ENCODE data around the gene MB21D2. TPM values are rescaled to one million over a fixed set of nuclear protein-coding genes. Genes with fewer than 3 reads are reported as not detected.

MB21D2 gene
- polyA plus RNA-seq, 1 donor (not counting 4 experiments of a cell fraction or from before 2014, with no cell fraction given): 9.0 TPM

GRCh38 chr3:192935441-192935840 is 17.8 kb upstream of the MB21D2 start:
- dilution Hi-C loops (cut with MboI; ENCODE audit: extremely low pct_ligation_motif_present, low sequenced_read_pairs): no loop called here
- Histone ChIP-seq H4K20me1 (ENCODE audit: control insufficient read depth, extremely low read depth, insufficient read depth, low read length) (no peaks in the 10 kb centered on the region), H3K36me3 (ENCODE audit: control insufficient read depth in 2 of 2, extremely low read depth in 1 of 2, insufficient read depth in 2 of 2, low read length in 2 of 2) (no peaks in the 10 kb centered on the region), H3K4me1 (ENCODE audit: control insufficient read depth, extremely low read depth, insufficient read depth, low read length) (peaks cover 18% of the 10 kb centered on the region), H3K79me2 (ENCODE audit: control insufficient read depth, insufficient read depth, low read length) (no peaks in the 10 kb centered on the region), H3K9ac (ENCODE audit: control insufficient read depth, extremely low read depth, insufficient read depth, low read length) (no peak overlapping the region), H3K9me3 (ENCODE audit: control insufficient read depth, low read depth, low read length) (no peaks in the 10 kb centered on the region), H3K9me1 (ENCODE audit: control insufficient read depth, extremely low read depth, insufficient read depth, low read length) (no peaks in the 10 kb centered on the region), H2AFZ (ENCODE audit: control insufficient read depth, low read length) (no peak overlapping the region), H3K4me2 (ENCODE audit: control insufficient read depth, extremely low read depth, insufficient read depth, low read depth, low read length) (no peak overlapping the region), H3K4me3 (ENCODE audit: control insufficient read depth in 2 of 3, extremely low read depth in 1 of 3, insufficient read depth in 2 of 3, low read depth in 1 of 3, low read length in 3 of 3) (no peak overlapping the region), H3K27ac (ENCODE audit: control insufficient read depth, insufficient read depth, low read length) (no peak overlapping the region), H3K27me3 (ENCODE audit: control insufficient read depth, extremely low read depth, insufficient read depth, low read length) (no peaks in the 10 kb centered on the region)
- no peak for FAIRE-seq
- TF ChIP-seq EZH2 (IDR thresholded peaks at IDR 0.05; ENCODE audit: low read length) (no peak), CTCF (optimal IDR thresholded peaks at IDR 0.05 in 1 of 3, IDR thresholded peaks at IDR 0.05 in 1 of 3, conservative IDR thresholded peaks at IDR 0.05 in 1 of 3; ENCODE audit: extremely low read depth in 1 of 3, insufficient read depth in 2 of 3, low read length in 3 of 3) (no peak)
- no peak for DNase-seq (ENCODE audit: low read depth, low spot score)

- no peaks in the 10 kb centered on the region for H3K36me3 ChIP-seq (ENCODE audit: control insufficient read depth in 2 of 2, extremely low read depth in 1 of 2, insufficient read depth in 2 of 2, low read length in 2 of 2)
- DNase-seq (ENCODE audit: low read depth, low spot score) (no peak), FAIRE-seq (no peak)
- H3K4me3 ChIP-seq (ENCODE audit: control insufficient read depth in 2 of 3, extremely low read depth in 1 of 3, insufficient read depth in 2 of 3, low read depth in 1 of 3, low read length in 3 of 3): no peak overlapping the region
- H3K27me3 ChIP-seq (ENCODE audit: control insufficient read depth, extremely low read depth, insufficient read depth, low read length): no peaks in the 10 kb centered on the region
- H4K20me1 ChIP-seq (ENCODE audit: control insufficient read depth, extremely low read depth, insufficient read depth, low read length): no peaks in the 10 kb centered on the region
- no peaks in the 10 kb centered on the region for H3K79me2 ChIP-seq (ENCODE audit: control insufficient read depth, insufficient read depth, low read length)
- TF ChIP-seq CTCF (optimal IDR thresholded peaks at IDR 0.05 in 1 of 3, IDR thresholded peaks at IDR 0.05 in 1 of 3, conservative IDR thresholded peaks at IDR 0.05 in 1 of 3; ENCODE audit: extremely low read depth in 1 of 3, insufficient read depth in 2 of 3, low read length in 3 of 3) (no peak), EZH2 (IDR thresholded peaks at IDR 0.05; ENCODE audit: low read length) (no peak)
- H3K27ac ChIP-seq (ENCODE audit: control insufficient read depth, insufficient read depth, low read length): no peak overlapping the region
- H3K9me1 ChIP-seq (ENCODE audit: control insufficient read depth, extremely low read depth, insufficient read depth, low read length): no peaks in the 10 kb centered on the region
- no peak overlapping the region for H3K9ac ChIP-seq (ENCODE audit: control insufficient read depth, extremely low read depth, insufficient read depth, low read length)
- H3K9me3 ChIP-seq (ENCODE audit: control insufficient read depth, low read depth, low read length): no peaks in the 10 kb centered on the region
- dilution Hi-C loops (cut with MboI; ENCODE audit: extremely low pct_ligation_motif_present, low sequenced_read_pairs): no loop called here
- no peak overlapping the region for H2AFZ ChIP-seq (ENCODE audit: control insufficient read depth, low read length)
- peak overlapping the region; percentile 10 for H3K4me2 ChIP-seq (ENCODE audit: control insufficient read depth, extremely low read depth, insufficient read depth, low read depth, low read length)
- H3K4me1 ChIP-seq (ENCODE audit: control insufficient read depth, extremely low read depth, insufficient read depth, low read length): peaks cover 26% of the 10 kb centered on the region
Measured at GRCh38 chr3:192933779-192934460, 16.3 kb upstream of the MB21D2 start.
